DMS153 treated with DMSO at 0.1 percent for 48 hours (cell line): ENCODE results near the gene DLX2.

Experiments
- DNase-seq: peaks from one replicate; lab custom pipeline; 2025; ENCODE audit not compliant: unreplicated experiment; lab: John Stamatoyannopoulos, UW

Gene DLX2

GRCh38 chr2:172094294-172095145 is 8.2 kb downstream of the DLX2 start:
- no peak for DNase-seq

- no peak for DNase-seq
These were observed 9.0 kb downstream of the DLX2 start for GRCh38 chr2:172093416-172094293.

GRCh38 chr2:172092716-172093415 is 9.8 kb downstream of the DLX2 start:
- DNase-seq: no peak

- no peak for DNase-seq
These were observed 10.7 kb downstream of the DLX2 start for GRCh38 chr2:172091761-172092566.

- no peak for DNase-seq
These were observed 11.6 kb downstream of the DLX2 start for GRCh38 chr2:172091000-172091641.

- no peak for DNase-seq
These were observed 12.4 kb downstream of the DLX2 start for GRCh38 chr2:172090044-172090961.

- DNase-seq: no peak
These were observed 13.1 kb downstream of the DLX2 start for GRCh38 chr2:172089633-172090032.

- DNase-seq: no peak
These were observed 13.6 kb downstream of the DLX2 start for GRCh38 chr2:172089005-172089504.

GRCh38 chr2:172088245-172089004 is 14.3 kb downstream of the DLX2 start:
- no peak for DNase-seq

- no peak for DNase-seq
These were observed 14.9 kb downstream of the DLX2 start for GRCh38 chr2:172087780-172088244.

GRCh38 chr2:172087207-172087779 is 15.4 kb downstream of the DLX2 start:
- no peak for DNase-seq

- no peak for DNase-seq
These were observed 16.2 kb downstream of the DLX2 start for GRCh38 chr2:172086241-172087206.

- DNase-seq: no peak
These were observed 17.1 kb downstream of the DLX2 start, which contains the start of gene DLX1 for GRCh38 chr2:172085460-172086159. TSS of gene DLX1 (plus strand) at chr2:172085507. CDS start at chr2:172085678, 171 bp downstream.

- DNase-seq: peak; percentile 91
These were observed 17.8 kb downstream of the DLX2 start for GRCh38 chr2:172084645-172085459.

GRCh38 chr2:172084395-172084644 is 18.4 kb downstream of the DLX2 start:
- DNase-seq: no peak
